SK-N-MC (cell line): Measurements from ENCODE around the gene CD69.

Experiments
- DNase-seq: peaks from one replicate; pipeline ENCODE4 v3.0.0-alpha.2; 2011; ENCODE audit warnings: low read depth, low spot score
- H3K27ac ChIP-seq: fragments of 200-600 bp; sonication (generic); 2 replicates; pipeline ENCODE4 v1.5.1; 2016; ENCODE audit warnings: mixed run types
- H3K36me3 ChIP-seq: fragments of 200-600 bp; sonication (generic); 2 replicates; pipeline ENCODE4 v1.6.1; 2017; ENCODE audit warnings: antibody characterized with exemption, low read length, mixed read lengths; ENCODE audit not compliant: insufficient read depth
- H3K4me3 ChIP-seq: fragments of 200-600 bp; sonication (generic); 2 replicates; pipeline ENCODE4 v1.5.1; 2016
- H3K9ac ChIP-seq: fragments of 200-600 bp; sonication (generic); 2 replicates; pipeline ENCODE4 v1.8.0; 2017; ENCODE audit warnings: mixed run types, mixed read lengths; ENCODE audit not compliant: insufficient read length
- H3K9me3 ChIP-seq: fragments of 200-600 bp; sonication (generic); 2 replicates; pipeline ENCODE4 v1.6.1; 2017; ENCODE audit warnings: low read depth, mild to moderate bottlenecking, antibody characterized with exemption, low read length, moderate library complexity, mixed read lengths
- EZH2 ChIP-seq: fragments of 200-600 bp; sonication (generic); IDR thresholded peaks from one replicate; pipeline ENCODE4 v1.6.1; 2017; ENCODE audit warnings: antibody characterized with exemption
- FOXP2 ChIP-seq: optimal IDR thresholded peaks from 2 replicates; pipeline ENCODE3; 2011; ENCODE audit warnings: mild to moderate bottlenecking, moderate library complexity; ENCODE audit not compliant: insufficient read depth; ENCODE audit errors: extremely low read length, control extremely low read depth
- POLR2AphosphoS5 ChIP-seq: IDR thresholded peaks from 2 replicates; pipeline ENCODE4 v1.6.1; 2012; ENCODE audit warnings: mild to moderate bottlenecking, low read depth, low read length, borderline replicate concordance

Gene CD69

DNA sequence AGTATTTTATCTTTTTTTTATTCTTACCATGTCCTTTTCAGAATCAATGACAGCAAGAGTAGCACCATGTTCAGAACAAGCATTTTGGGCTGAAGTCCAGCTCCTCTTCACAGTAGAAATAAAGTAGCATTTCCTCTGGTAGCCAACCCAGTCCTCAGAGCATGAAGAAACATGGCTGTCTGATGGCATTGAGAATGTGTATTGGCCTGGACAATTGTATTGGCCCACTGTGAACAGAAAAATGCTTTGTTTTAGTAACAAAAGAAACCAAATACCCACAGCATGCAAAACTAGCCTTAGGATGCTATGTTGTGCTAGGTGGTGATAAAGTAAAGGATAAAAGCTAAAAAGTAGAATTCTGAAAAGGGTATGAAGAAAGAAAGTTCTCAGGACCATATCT lies 5.7 kb downstream of the CD69 start:
- H3K4me3 ChIP-seq, result no peak overlapping the region
- no peaks in the 10 kb centered on the region for H3K36me3 ChIP-seq
- H3K27ac ChIP-seq, result no peak overlapping the region
- H3K9ac ChIP-seq, result no peak overlapping the region
- no peak for TF ChIP-seq POLR2AphosphoS5
- no peak for TF ChIP-seq FOXP2
- TF ChIP-seq EZH2, result no peak
- DNase-seq, result no peak
- no peaks in the 10 kb centered on the region for H3K9me3 ChIP-seq

DNA sequence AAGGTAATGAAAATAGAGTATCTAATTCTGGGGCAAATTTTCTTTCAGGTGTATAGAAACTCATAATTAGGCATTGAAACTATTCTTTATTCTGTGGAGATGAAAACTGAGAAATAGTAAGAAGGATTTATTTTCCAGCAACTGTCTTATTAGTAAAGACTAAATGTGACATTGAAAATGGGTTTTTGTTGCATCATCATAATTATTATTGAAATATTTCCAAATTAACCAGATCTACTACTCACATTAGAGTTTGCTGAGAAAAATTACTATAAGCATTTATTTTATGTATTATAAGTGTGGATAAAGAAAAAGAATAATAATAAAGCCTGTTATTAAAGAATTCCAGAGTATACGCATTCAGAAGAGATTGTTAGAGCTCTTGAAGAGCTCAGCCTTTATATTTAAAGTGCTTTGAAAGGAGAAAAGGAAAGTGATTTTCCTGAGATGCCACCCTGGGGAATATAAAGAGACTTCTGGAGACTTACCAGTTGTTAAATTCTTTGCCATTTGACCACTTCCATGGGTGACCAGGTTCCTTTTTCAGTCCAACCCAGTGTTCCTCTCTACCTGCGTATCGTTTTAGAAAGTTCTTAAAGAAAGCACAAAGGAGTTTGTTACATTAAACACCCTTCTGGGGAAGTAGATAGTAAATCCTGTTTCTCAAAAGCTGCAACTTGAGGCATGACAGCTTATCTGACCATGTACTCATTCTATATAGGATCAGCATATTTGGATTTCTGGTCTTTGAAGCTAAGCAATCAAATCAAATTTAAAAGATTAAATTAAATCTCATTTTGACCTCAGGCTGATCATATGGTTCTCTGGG lies 6.4 kb downstream of the CD69 start:
- H3K27ac ChIP-seq, result no peak overlapping the region
- no peak overlapping the region for H3K4me3 ChIP-seq
- TF ChIP-seq EZH2, result no peak
- TF ChIP-seq POLR2AphosphoS5, result no peak
- H3K9me3 ChIP-seq, result no peaks in the 10 kb centered on the region
- DNase-seq, result no peak
- H3K9ac ChIP-seq, result no peak overlapping the region
- no peaks in the 10 kb centered on the region for H3K36me3 ChIP-seq

DNA sequence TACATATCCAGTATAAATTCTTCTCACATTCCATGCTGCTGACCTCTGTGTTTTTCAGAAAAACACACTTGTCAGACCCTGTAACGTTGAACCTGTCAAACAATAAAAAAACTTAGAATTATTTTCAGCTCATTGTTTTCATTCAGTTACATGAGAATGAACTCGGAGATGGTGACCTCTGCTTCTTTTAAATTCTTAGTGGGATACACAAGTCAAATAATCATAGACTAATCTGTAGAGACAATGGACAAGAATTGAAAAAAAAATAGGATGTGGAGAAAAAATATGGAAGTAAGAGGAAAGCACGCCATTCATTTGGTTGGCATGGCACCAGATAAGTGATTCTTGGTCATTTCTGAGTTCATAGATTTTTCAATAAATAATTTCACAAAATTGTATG lies 7.2 kb downstream of the CD69 start:
- Histone ChIP-seq H3K27ac (no peak overlapping the region), H3K9ac (no peak overlapping the region), H3K9me3 (no peaks in the 10 kb centered on the region), H3K36me3 (no peaks in the 10 kb centered on the region), H3K4me3 (no peak overlapping the region)
- TF ChIP-seq POLR2AphosphoS5 (no peak), EZH2 (no peak), FOXP2 (no peak)
- no peak for DNase-seq

DNA sequence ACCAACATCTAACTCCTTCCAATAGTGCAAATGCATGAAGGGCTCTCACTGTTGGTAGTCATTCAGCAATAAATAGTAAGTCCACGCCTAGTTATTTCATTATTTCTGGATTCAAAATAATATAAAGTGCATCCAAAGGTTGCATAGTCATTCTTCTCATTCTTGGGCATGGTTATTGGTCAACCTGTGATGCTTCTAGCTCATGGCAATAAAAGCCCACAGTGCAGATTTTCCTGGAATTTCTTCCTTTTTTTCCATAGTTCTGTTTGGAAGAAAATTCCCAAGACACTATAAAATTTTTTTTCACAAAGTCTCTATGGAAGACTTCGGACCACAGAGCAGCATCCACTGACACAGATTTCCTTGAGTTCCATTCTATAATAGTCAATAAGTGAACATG lies 7.6 kb downstream of the CD69 start:
- no peak for DNase-seq
- H3K9ac ChIP-seq, result no peak overlapping the region

DNA sequence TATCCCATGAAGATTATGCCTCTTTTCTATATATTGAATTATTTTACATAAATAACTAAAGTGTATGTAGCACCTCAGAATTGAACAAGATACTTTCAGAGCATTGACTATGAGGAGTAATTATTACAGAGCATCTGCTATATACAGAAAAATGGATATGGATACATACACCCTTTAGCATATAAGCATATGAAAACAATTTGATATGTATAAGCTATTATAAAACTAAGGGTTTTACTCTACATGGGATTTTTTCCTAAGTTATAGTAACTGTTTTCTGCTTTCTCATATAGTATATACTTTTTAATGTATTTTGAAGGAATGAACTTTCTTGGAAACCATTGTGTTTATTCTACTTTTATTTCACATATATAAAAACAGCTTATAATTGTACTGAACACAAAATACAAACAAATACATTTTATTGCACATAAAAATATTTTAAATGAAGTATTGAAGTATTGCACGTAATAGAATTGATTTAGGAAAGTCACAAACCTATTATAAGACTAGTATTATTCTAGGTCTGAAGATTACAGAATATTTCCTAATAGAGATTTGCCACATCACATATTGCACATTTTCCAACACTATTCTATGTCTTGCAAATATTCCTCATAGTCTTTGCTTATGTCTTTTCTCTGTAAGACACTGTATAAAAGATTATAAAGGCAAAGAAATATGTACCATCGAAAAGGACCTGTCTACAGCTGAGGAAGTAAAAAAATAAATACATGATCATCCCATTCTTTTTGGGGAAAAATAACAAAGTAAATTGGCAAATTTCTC lies 8.4 kb downstream of the CD69 start:
- no peaks in the 10 kb centered on the region for H3K9me3 ChIP-seq
- TF ChIP-seq EZH2 (no peak), FOXP2 (no peak), POLR2AphosphoS5 (no peak)
- H3K9ac ChIP-seq, result no peak overlapping the region
- no peak overlapping the region for H3K4me3 ChIP-seq
- no peak overlapping the region for H3K27ac ChIP-seq
- H3K36me3 ChIP-seq, result no peaks in the 10 kb centered on the region
- no peak for DNase-seq

More for the DNA sequence above, 7.6 kb downstream of the CD69 start:
- Histone ChIP-seq H3K27ac (no peak overlapping the region), H3K4me3 (no peak overlapping the region), H3K9me3 (no peaks in the 10 kb centered on the region), H3K36me3 (no peaks in the 10 kb centered on the region)
- no peak for TF ChIP-seq FOXP2
- TF ChIP-seq POLR2AphosphoS5, result no peak
- TF ChIP-seq EZH2, result no peak

DNA sequence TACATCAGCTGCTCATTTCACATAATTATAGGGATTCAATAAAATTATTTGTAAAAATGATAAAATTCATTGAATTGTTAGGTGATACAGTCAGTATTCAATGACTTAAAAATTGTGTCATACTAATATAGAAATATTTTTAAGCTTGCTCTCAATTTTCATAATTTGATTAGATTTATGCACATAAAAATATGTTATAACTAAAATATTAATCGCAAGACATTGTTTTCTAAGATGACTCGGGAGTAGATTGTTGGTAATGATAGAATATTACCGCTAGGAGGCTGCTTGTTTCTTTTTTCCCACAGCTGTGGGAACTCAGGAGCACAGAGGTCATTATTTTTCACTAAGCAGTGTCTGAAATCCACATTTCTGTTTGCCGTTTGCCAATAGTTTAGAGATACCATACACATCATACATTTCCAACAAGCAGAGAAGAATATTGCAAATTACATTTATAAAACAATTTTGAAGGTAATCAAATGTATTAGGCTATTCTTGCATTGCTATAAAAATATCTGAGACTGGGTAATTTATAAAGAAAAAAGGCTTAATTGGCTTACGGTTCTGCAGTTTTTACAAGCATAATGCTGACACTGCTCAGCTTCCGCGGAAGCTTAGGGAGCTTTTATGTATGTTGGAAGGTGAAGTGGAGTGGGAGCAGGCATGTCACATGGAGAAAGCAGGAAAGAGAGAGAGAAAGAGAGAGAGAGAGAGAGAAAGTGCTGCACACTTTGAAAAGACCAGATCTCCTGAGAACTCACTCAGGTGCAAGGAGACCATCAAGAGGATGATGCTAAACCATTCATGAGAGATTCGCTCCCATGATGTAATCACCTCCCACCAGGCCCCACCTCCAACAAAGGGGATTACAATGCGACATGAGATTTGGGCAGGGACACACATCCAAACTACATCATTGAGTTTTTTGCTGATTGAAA lies 9.2 kb downstream of the CD69 start:
- no peak for TF ChIP-seq FOXP2
- TF ChIP-seq POLR2AphosphoS5, result no peak
- no peak for TF ChIP-seq EZH2
- Histone ChIP-seq H3K9ac (no peak overlapping the region), H3K27ac (no peak overlapping the region), H3K4me3 (peak overlapping the region; percentile 28), H3K9me3 (no peaks in the 10 kb centered on the region), H3K36me3 (no peaks in the 10 kb centered on the region)
- no peak for DNase-seq

DNA sequence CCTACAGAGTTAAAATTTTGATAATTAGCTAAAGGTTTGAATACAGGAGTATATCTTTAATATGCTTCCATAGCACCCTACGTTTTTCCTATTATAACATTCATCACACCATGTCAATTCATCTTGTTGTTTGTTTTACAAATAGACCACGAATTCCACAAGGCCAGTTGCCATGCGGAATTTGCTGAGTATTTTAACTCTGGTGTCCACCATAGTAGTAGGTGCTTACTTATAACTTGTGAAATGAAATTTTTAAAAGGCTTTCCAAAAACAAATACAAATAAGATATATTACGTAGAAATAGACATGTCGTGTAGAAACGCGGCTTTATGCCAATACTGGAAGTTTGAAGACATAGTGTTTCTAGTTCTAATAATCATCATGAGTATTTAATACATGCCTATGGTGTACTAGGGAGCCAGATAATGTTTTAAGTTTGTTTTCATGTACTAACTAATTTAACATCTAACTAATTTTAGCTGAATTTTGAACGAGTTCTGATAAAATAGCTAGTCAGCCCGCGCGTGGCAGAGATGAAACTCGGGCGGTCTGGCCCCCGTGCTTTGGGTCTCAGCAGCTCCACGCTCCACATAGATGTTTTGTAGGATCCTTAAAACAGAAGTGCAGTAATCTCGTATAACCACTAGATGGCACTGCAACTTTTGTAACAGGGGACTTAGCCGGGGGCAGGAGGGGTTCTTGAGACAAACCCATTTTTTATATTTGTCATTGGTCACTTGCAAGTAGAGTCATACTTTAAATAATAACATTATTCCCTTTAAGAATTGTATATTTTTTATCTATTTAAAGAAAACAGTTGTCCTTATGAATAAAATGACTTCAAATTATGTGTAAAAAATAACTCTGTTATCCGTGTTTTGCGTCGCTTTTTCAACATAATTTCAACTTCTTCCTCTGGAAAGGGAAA lies 10.2 kb downstream of the CD69 start:
- H3K4me3 ChIP-seq, result peak overlapping the region; percentile 75
- H3K27ac ChIP-seq, result no peak overlapping the region
- peak; percentile 45 for DNase-seq
- H3K36me3 ChIP-seq, result no peaks in the 10 kb centered on the region
- TF ChIP-seq POLR2AphosphoS5 (no peak), FOXP2 (no peak), EZH2 (no peak)
- H3K9ac ChIP-seq, result no peak overlapping the region
- H3K9me3 ChIP-seq, result no peaks in the 10 kb centered on the region

DNA sequence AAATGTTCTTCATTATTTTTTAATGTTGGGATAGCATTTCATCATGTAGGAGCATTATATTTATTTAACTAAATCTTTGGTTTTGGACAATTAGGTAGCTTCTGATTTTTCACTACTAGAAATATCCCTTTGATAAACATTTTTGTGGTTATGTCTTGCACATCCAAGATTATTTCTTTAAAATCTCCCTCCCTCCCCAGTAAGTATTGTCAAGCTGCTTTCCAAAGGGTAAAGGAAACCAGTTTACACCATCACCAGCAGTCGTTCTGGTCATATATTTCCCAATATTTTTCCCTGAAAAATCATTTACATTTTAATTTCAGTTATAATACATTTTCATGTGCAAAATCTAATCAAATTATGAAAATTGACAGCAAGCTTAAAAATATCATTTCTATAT lies 11.1 kb downstream of the CD69 start:
- H3K9ac ChIP-seq, result no peak overlapping the region
- no peak for TF ChIP-seq POLR2AphosphoS5
- no peak for TF ChIP-seq FOXP2
- no peak for TF ChIP-seq EZH2
- H3K36me3 ChIP-seq, result no peaks in the 10 kb centered on the region
- no peak overlapping the region; the same call in 1 of the 2 replicates for H3K27ac ChIP-seq
- H3K4me3 ChIP-seq, result no peak overlapping the region
- no peaks in the 10 kb centered on the region for H3K9me3 ChIP-seq
- no peak for DNase-seq
